WI38 (cell line): ENCODE results near the gene LILRB5.
"Not testable (repeated sequence)": the region's sequence is repeated elsewhere in the genome, so short reads cannot be mapped to it uniquely, and the experiment has no call there.

Experiments
- H3K4me3 ChIP-seq: 2 replicates; pipeline ENCODE4 v1.5.1; 2011; ENCODE audit warnings: low read depth, mild to moderate bottlenecking, control low read depth, low read length
- CTCF ChIP-seq: IDR thresholded peaks from 2 replicates; pipeline ENCODE4 v1.5.1; 2012; ENCODE audit warnings: low read depth, mild to moderate bottlenecking, control low read depth, low read length

LILRB5 gene

GRCh38 chr19:54218960-54219661 lies 38.0 kb downstream of the LILRB5 start:
- TF ChIP-seq CTCF = no peak
- H3K4me3 ChIP-seq = no peak overlapping the region

GRCh38 chr19:54218259-54218658 lies 38.8 kb downstream of the LILRB5 start:
- no peak overlapping the region for H3K4me3 ChIP-seq

GRCh38 chr19:54217517-54218247 lies 39.4 kb downstream of the LILRB5 start:
- not testable (repeated sequence) for H3K4me3 ChIP-seq

More at GRCh38 chr19:54218259-54218658, 38.8 kb downstream of the LILRB5 start:
- no peak for TF ChIP-seq CTCF

GRCh38 chr19:54216869-54217268 lies 40.2 kb downstream of the LILRB5 start:
- no peak for TF ChIP-seq CTCF
- H3K4me3 ChIP-seq = no peak overlapping the region

- H3K4me3 ChIP-seq = not testable (repeated sequence)
Measured at GRCh38 chr19:54214734-54215133, 42.3 kb downstream of the LILRB5 start.

GRCh38 chr19:54214217-54214616 lies 42.9 kb downstream of the LILRB5 start:
- H3K4me3 ChIP-seq = not testable (repeated sequence)

- TF ChIP-seq CTCF = no peak
- no peak overlapping the region for H3K4me3 ChIP-seq
Measured at GRCh38 chr19:54211235-54211634, 45.8 kb downstream of the LILRB5 start.

GRCh38 chr19:54209811-54210494 lies 47.1 kb downstream of the LILRB5 start:
- no peak overlapping the region for H3K4me3 ChIP-seq
- TF ChIP-seq CTCF = no peak
